Heart right ventricle (tissue), 16 donors: ENCODE measurements around the gene SLC26A9. TPM values are rescaled to one million over a fixed set of nuclear protein-coding genes. Genes with fewer than 3 reads are reported as not detected.
"Not testable (repeated sequence)": the region's sequence is repeated elsewhere in the genome, so short reads cannot be mapped to it uniquely, and the experiment has no call there.

Experiments
- ATAC-seq, 8 donors: fragments of 200-7000 bp; cut with Tn5 transposase; one replicate each; pipeline ENCODE4 v1.9.1; 2020; ENCODE audit warnings: mild to moderate bottlenecking in 8 of 8, moderate library complexity in 8 of 8, moderate number of reproducible peaks in 1 of 8
- DNase-seq, 2 donors: peaks; one replicate each; pipeline ENCODE4 v3.0.0-alpha.2; 2020
- H3K27ac ChIP-seq, 10 donors: fragments of 200-600 bp; sonication (generic) in 2 of 10; one replicate each; pipeline versions ENCODE4 v1.5.0 to v1.8.0; 2020 to 2022; ENCODE audit warnings: mild to moderate bottlenecking in 3 of 10
- H3K27me3 ChIP-seq, 7 donors: fragments of 200-600 bp; one replicate each; pipeline ENCODE4 v1.8.0; 2021 to 2022; ENCODE audit warnings: mild to moderate bottlenecking in 2 of 7
- H3K36me3 ChIP-seq, 9 donors: fragments of 200-600 bp; sonication (generic) in 1 of 9; one replicate each; pipeline versions ENCODE4 v1.5.0 to v1.8.0; 2020 to 2022; ENCODE audit warnings: mild to moderate bottlenecking in 2 of 9
- H3K4me1 ChIP-seq, 9 donors: fragments of 200-600 bp; sonication (generic) in 1 of 9; one replicate each; pipeline versions ENCODE4 v1.5.0 to v1.8.0; 2020 to 2022; ENCODE audit warnings: mild to moderate bottlenecking in 4 of 9
- H3K4me3 ChIP-seq, 10 donors: fragments of 200-600 bp; sonication (generic) in 2 of 10; one replicate each; pipeline versions ENCODE4 v1.5.0 to v1.8.0; 2020 to 2022; ENCODE audit warnings: mild to moderate bottlenecking in 7 of 10, moderate library complexity in 2 of 10
- H3K9me3 ChIP-seq, 11 donors: fragments of 200-600 bp in 10 of 11; sonication (generic) in 2 of 11; one replicate each; pipeline versions ENCODE4 v1.5.0 to v1.8.0; 2013 to 2022; ENCODE audit warnings: mild to moderate bottlenecking in 2 of 11, control low read depth in 1 of 11, moderate library complexity in 1 of 11
- WGBS, 2 donors: extraction: QIAGEN DNeasy Blood & Tissue Kit; methylation state at CpG; one replicate each; pipeline ENCODE4 v1.1.7; 2013; ENCODE audit warnings: inconsistent platforms in 1 of 2; 5-methylcytosine and 5-hydroxymethylcytosine counted together
- intact Hi-C, 10 donors: fragments of 100-400 bp; cut with DNase I; formaldehyde crosslinking; loops; one replicate each; pipeline versions ENCODE4 v1.11.1 to v1.14.2; 2022
- polyA plus RNA-seq, 2 donors: library from polyadenylated mRNA; stranded (reverse); fragments of 200-250 nt; gene quantifications; one replicate each; pipeline ENCODE4 v1.2.3, GENCODE V29; 2013
- total RNA-seq, 10 donors: library from RNA; stranded (reverse); fragmentation: NEBNext Ultra II Directional in 3 of 10; extraction: Animal tissue kit (Norgen Biotek cat#: 25700) in 3 of 10; gene quantifications; one replicate each; pipeline versions ENCODE4 v1.2.1 to v1.2.4, GENCODE V29; 2021 to 2023
- TF ChIP-seq, protein P1 (sequence below), 9 donors: fragments of 200-600 bp; sonication (generic) in 2 of 9; IDR thresholded peaks; one replicate each; pipeline versions ENCODE4 v1.5.0 to v1.8.0; 2021 to 2022; ENCODE audit warnings: antibody characterized with exemption in 9 of 9, mild to moderate bottlenecking in 5 of 9, moderate library complexity in 1 of 9
- donor health status: Arrhythmogenic right ventricular cardiomyopathy.
- donor health status: ischemic (EF 13 %, LVEDD 7.1; RV severe dilation, severe dysfunction).
- donor health status: healthy with polysubstance abuse.
- donor health status: DM: no; HTN: yes; CAD: no.
- donor health status: DM: no; HTN: no; CAD: no.
- donor health status: ischemic (EF 25% LVEDD 6.9; RV normal size, moderate dysfunction).
- donor health status: ischemic (EF 25% LVEDD 5.7; RV mildly dilated, moderate dysfunction).
- donor health status: healthy.
- donor health status: DM: yes; HTN: yes; CAD: no.
- donor health status: Ischemic cardiomyopathy.
- donor health status: ischemic (EF 35%, LVEDD 5.7; RV mildly dilated, moderate dysfunction).
- donor health status: nonischemic (EF 11% LVEDD 7.7; RV severe dilation, severe dysfunction).
- donor health status: DM: yes; HTN: yes; CAD: no.
- donor health status: PGD.
- donor health status: ischemic (EF 29% LVEDD 5.4; RV normal size, mild dysfunction).
- donor health status: nonischemic (EF 23%, LVEDD 6.1; RV moderate dilation, normal function).

SLC26A9 gene
- total and polyA plus RNA-seq, 12 donors = 3.3 to 41.1 (median 12.7) TPM

DNA sequence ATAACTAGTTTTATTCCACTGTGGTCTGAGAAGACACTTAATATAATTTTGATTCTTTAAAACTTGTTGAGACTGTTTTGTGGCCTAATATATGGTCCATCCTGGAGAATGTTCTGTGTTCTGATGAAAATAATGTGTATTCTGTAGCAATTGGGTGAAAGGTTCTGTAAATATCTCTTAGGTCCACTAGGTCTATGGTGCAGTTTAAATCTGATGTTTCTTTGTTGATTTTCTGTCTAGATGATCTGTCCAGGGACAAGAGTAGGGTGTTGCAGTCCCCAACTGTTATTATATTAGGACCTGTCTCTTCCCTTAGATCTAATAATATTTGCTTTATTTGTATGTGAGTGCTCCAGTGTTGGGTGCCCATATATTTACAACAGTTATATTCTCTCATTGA, 59.5 kb downstream of the SLC26A9 start:
- no peak overlapping the region for H3K27ac ChIP-seq
- no peak for ATAC-seq
- TF ChIP-seq, protein P1, sequence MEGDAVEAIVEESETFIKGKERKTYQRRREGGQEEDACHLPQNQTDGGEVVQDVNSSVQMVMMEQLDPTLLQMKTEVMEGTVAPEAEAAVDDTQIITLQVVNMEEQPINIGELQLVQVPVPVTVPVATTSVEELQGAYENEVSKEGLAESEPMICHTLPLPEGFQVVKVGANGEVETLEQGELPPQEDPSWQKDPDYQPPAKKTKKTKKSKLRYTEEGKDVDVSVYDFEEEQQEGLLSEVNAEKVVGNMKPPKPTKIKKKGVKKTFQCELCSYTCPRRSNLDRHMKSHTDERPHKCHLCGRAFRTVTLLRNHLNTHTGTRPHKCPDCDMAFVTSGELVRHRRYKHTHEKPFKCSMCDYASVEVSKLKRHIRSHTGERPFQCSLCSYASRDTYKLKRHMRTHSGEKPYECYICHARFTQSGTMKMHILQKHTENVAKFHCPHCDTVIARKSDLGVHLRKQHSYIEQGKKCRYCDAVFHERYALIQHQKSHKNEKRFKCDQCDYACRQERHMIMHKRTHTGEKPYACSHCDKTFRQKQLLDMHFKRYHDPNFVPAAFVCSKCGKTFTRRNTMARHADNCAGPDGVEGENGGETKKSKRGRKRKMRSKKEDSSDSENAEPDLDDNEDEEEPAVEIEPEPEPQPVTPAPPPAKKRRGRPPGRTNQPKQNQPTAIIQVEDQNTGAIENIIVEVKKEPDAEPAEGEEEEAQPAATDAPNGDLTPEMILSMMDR (IDR thresholded peaks at IDR 0.05) = no peak
- peaks cover 0 to 4% (median 0%) of the 10 kb centered on the region in 7 donors for H3K27me3 ChIP-seq
- DNase-seq = no peak
- H3K4me3 ChIP-seq = no peak overlapping the region
- no peaks in the 10 kb centered on the region for H3K36me3 ChIP-seq
- H3K9me3 ChIP-seq = peaks cover 0 to 29% (median 6%) of the 10 kb centered on the region in 11 donors
- intact Hi-C loops = no loop called here
- H3K4me1 ChIP-seq = no peaks in the 10 kb centered on the region

DNA sequence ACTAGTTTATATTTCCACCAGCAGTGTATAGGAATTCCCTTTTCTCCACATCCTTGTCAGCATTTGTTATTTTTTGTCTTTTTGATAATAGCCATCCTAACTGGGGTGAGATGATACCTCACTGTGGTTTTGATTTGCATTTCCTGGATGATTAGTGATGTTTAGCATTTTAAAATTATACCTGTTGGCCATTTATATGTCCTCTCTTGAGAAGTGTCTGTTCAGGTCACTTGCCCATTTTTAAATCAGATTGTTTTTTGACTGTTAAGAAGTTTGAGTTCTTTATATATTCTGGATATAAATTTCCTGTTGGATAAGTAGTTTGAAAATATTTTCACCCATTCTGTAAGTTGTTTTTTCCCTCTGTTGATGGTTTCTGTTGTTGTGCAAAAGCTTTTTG, 62.3 kb downstream of the SLC26A9 start:
- Histone ChIP-seq H3K4me1 (no peaks in the 10 kb centered on the region), H3K36me3 (no peaks in the 10 kb centered on the region), H3K27ac (no peak overlapping the region), H3K9me3 (peaks cover 0 to 45% (median 13%) of the 10 kb centered on the region in 11 donors), H3K4me3 (no peak overlapping the region), H3K27me3 (peaks cover 0 to 10% (median 0%) of the 10 kb centered on the region in 7 donors)
- ATAC-seq (no peak), DNase-seq (no peak)
- TF ChIP-seq, protein P1 (IDR thresholded peaks at IDR 0.05) = no peak
- intact Hi-C loops = no loop called here

DNA sequence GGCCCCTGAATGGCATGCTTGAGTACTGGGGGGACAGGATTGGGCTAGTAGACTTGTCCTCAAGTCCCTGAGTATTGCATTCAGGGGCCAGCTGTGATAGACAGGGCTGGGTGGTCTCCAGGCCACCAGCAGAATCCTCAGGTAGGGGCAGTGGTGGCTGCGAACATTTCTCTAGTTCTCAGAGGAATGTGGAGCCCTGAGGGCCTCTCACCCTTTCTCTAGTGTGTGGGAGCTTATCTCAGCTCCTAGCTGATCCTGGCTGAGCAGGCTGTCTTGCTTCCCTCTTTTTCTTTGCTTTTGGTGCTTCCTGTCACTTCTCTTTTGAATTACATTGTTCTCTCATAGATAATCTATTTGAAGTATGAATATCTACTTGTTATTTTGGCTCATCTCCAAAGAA, 63.3 kb downstream of the SLC26A9 start:
- 56 to 65% methylated on average over 1 of the region's 1 CpG for WGBS, 2 donors
- TF ChIP-seq, protein P1 (IDR thresholded peaks at IDR 0.05) = no peak
- Histone ChIP-seq H3K27ac (no peak overlapping the region), H3K36me3 (no peaks in the 10 kb centered on the region), H3K4me3 (no peak overlapping the region), H3K9me3 (peaks cover 0 to 52% (median 13%) of the 10 kb centered on the region in 11 donors), H3K27me3 (peaks cover 0 to 10% (median 0%) of the 10 kb centered on the region in 7 donors), H3K4me1 (no peaks in the 10 kb centered on the region)
- DNase-seq (no peak), ATAC-seq (no peak)
- intact Hi-C loops = no loop called here

DNA sequence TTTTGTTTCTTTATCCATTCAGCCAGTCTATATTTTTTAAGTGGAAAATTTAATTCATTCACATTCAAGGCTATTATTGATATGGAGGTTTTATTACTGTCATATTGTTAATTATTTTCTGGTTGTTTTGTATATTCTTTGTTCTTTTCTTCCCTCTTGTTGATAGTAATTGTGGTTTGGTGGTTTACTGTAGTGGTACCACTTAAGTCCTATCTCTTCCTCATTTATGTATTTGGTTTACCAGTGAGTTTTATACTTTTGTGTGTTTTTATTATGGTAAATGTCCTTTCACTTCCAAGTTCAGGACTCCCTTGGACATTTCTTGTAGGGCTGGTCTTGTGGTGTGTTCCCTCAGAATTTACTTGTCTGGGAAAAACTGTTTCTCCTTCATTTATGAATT, 65.2 kb downstream of the SLC26A9 start:
- ATAC-seq (no peak), DNase-seq (no peak)
- H3K27me3 ChIP-seq = peaks cover 0 to 10% (median 0%) of the 10 kb centered on the region in 7 donors
- TF ChIP-seq, protein P1 (IDR thresholded peaks at IDR 0.05) = no peak
- H3K36me3 ChIP-seq = no peaks in the 10 kb centered on the region
- intact Hi-C loops = no loop called here
- no peak overlapping the region for H3K4me3 ChIP-seq
- H3K4me1 ChIP-seq = no peaks in the 10 kb centered on the region
- H3K9me3 ChIP-seq = peaks cover 0 to 52% (median 13%) of the 10 kb centered on the region in 11 donors
- no peak overlapping the region for H3K27ac ChIP-seq

GRCh38 chr1:205873148-205873547, 70.1 kb downstream of the SLC26A9 start:
- H3K36me3 ChIP-seq, H3K4me1 ChIP-seq, ATAC-seq, intact Hi-C loops, H3K27ac ChIP-seq, H3K4me3 ChIP-seq, DNase-seq, H3K27me3 ChIP-seq: not testable (repeated sequence)
- H3K9me3 ChIP-seq = peaks cover 0 to 17% (median 1%) of the 10 kb centered on the region in 11 donors
